ENCODE results near the gene FGFR3.

Gene FGFR3

DNA sequence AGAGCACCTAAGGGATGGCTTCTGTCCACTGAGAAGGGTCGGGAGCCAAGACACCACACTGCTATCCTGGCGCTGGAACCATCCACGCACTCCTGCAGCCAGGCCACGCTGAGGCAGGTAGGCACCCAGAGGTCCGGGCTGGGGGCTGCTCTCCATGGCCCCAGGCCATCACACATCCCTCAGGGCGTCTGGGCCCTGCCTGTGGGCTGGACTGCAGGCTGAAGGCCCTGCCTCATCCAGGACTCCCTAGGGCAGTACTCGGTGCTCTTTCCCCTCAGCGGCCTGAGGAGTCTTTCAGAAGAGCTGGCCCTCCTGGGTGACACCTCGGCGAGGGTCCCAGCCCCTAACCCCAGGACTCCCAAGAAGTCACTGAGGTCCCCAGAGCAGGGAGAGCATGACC lies 17.7 kb downstream of the FGFR3 start:
- no peak overlapping the region for H3K4me3 ChIP-seq (replicated peaks; ENCODE audit: low read depth, low read length)
- TF ChIP-seq, protein P1, sequence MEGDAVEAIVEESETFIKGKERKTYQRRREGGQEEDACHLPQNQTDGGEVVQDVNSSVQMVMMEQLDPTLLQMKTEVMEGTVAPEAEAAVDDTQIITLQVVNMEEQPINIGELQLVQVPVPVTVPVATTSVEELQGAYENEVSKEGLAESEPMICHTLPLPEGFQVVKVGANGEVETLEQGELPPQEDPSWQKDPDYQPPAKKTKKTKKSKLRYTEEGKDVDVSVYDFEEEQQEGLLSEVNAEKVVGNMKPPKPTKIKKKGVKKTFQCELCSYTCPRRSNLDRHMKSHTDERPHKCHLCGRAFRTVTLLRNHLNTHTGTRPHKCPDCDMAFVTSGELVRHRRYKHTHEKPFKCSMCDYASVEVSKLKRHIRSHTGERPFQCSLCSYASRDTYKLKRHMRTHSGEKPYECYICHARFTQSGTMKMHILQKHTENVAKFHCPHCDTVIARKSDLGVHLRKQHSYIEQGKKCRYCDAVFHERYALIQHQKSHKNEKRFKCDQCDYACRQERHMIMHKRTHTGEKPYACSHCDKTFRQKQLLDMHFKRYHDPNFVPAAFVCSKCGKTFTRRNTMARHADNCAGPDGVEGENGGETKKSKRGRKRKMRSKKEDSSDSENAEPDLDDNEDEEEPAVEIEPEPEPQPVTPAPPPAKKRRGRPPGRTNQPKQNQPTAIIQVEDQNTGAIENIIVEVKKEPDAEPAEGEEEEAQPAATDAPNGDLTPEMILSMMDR (IDR thresholded peaks at IDR 0.05; ENCODE audit: low read depth, low read length, missing control alignments): no peak
- DNase-seq (ENCODE audit: extremely low read depth, low read depth): no peak

- no peak overlapping the region for H3K4me3 ChIP-seq (replicated peaks; ENCODE audit: low read depth, low read length)
- no peak for DNase-seq (ENCODE audit: extremely low read depth, low read depth)
- TF ChIP-seq, protein P1 (IDR thresholded peaks at IDR 0.05; ENCODE audit: low read depth, low read length, missing control alignments): no peak
Observed at GRCh38 chr4:1812720-1813119, 19.6 kb downstream of the FGFR3 start.

GRCh38 chr4:1813231-1813630 lies 20.1 kb downstream of the FGFR3 start:
- TF ChIP-seq, protein P1 (IDR thresholded peaks at IDR 0.05; ENCODE audit: low read depth, low read length, missing control alignments): no peak
- no peak overlapping the region for H3K4me3 ChIP-seq (replicated peaks; ENCODE audit: low read depth, low read length)
- DNase-seq (ENCODE audit: extremely low read depth, low read depth): no peak

DNA sequence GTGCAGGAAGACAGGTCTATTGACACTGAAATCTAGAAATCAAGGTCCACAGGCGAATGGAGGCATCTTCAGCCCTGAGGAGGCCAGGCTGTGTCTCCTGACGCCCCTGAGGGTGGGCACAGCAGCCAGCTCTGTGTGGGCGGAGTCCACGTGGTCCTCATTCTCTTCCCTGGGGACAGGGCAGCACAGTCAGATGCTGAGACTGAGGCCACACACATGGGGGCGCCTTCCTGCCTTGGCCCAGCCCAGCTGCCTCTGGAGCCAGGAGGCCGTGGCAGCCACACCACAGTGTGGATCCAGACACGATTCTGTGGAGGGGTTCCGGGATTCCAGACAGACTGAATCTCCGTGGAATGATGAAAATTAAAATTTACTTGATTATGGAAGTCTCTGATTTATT lies 20.8 kb downstream of the FGFR3 start:
- no peak overlapping the region for H3K4me3 ChIP-seq (replicated peaks; ENCODE audit: low read depth, low read length)

DNA sequence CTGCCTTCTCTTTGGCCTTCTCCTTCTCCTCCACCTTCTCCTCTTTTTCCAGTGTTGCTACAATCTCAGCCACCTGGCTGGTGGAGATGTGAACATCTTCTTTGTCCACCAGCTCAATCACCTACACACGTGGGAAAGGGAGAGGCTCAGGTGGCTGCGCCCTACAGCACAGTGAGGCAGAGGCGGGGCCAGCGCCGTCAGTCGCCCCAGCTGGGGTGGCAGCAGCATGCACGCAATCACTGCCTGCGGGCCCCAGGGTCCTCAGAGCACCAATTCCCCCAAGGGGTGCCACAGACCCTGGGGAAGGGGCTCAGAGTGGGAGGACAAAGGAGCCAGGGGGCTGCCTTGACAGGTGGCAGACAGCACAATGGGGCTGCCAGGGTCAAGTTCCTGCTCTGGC lies 21.4 kb downstream of the FGFR3 start:
- DNase-seq (ENCODE audit: extremely low read depth, low read depth): no peak
- TF ChIP-seq, protein P1 (IDR thresholded peaks at IDR 0.05; ENCODE audit: low read depth, low read length, missing control alignments): no peak
- H3K4me3 ChIP-seq (replicated peaks; ENCODE audit: low read depth, low read length): no peak overlapping the region

More for the DNA sequence above, 20.8 kb downstream of the FGFR3 start:
- TF ChIP-seq, protein P1 (IDR thresholded peaks at IDR 0.05; ENCODE audit: low read depth, low read length, missing control alignments): no peak
- no peak for DNase-seq (ENCODE audit: extremely low read depth, low read depth)

DNA sequence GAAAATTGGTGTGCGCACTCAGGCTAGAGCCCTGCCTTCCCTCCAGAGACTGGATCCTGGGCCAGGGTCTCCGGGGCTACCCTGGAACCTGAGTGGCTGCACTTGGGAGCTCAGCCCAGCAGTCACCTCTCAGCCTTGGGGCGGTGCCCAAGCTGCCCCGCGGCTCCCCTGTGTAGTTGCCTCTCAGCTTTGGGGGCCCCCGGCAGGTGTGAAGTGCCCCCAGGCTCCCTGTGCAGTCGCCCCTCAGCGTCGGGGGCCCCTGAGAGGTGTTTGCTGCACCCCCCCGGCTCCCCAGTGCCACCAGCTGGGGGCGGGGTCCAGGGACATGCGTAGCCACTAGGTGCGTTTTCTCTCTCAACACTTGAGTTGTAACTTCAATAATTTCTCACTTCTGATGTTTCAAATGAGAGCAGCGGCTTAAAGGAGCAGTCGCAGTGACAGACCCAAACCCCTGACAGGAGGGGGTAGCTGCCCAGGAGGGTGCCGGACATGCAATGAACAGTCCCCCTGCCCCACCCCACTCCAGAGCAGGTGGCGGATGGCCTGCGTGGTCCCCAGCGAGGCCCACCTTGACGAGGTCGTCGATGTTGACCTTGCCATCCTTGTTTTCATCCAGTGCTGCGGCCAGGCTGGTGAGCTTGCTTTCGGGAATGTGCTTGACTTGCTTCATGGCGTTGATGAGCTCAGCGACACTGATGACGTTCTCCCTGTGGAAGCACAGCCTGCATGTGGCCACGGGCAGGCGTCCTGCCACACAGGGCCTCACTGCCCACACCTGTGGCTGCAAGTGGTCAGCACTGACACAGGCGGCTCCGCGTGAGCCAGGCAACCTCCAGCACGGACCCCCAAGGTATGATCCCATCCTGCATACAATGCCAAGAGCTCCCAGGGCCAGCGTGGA lies 22.3 kb downstream of the FGFR3 start:
- TF ChIP-seq, protein P1 (IDR thresholded peaks at IDR 0.05; ENCODE audit: low read depth, low read length, missing control alignments): no peak
- no peak for DNase-seq (ENCODE audit: extremely low read depth, low read depth)
- no peak overlapping the region for H3K4me3 ChIP-seq (replicated peaks; ENCODE audit: low read depth, low read length)

Data from HFF-Myc (cell line).